SK-N-SH treated with all-trans-retinoic acid at 6 μM for 48 hours (cell line): ENCODE measurements around the gene SERPINA1.

Experiments
- ATAC-seq: fragments of 200-7000 bp; cut with Tn5 transposase; 3 replicates; pipeline ENCODE4 v1.9.1; 2020; ENCODE audit warnings: mild to moderate bottlenecking, moderate library complexity
- ARNTL ChIP-seq: fragments of 450-650 bp; formaldehyde crosslinking; IDR thresholded peaks from 2 replicates; pipeline ENCODE4 v1.5.0; 2020; ENCODE audit warnings: low read depth, mild to moderate bottlenecking, moderate library complexity, borderline replicate concordance
- CSDC2 ChIP-seq: fragments of 250-450 bp; sonication (Bioruptor Pico); IDR thresholded peaks from 2 replicates; pipeline ENCODE4 v1.5.0; 2020; ENCODE audit warnings: mild to moderate bottlenecking, moderate library complexity
- ESRRG ChIP-seq: fragments of 250-450 bp; sonication (Bioruptor Pico); IDR thresholded peaks from 2 replicates; pipeline ENCODE4 v1.6.1; 2021; ENCODE audit warnings: mild to moderate bottlenecking
- GLIS3 ChIP-seq: fragments of 250-450 bp; sonication (Bioruptor Pico); IDR thresholded peaks from 2 replicates; pipeline ENCODE4 v1.5.0; 2020; ENCODE audit warnings: mild to moderate bottlenecking, moderate library complexity
- ISL1 ChIP-seq: fragments of 250-450 bp; sonication (Bioruptor Pico); IDR thresholded peaks from 2 replicates; pipeline ENCODE4 v2.1.2; 2022; ENCODE audit warnings: mild to moderate bottlenecking, moderate library complexity
- OSR1 ChIP-seq: fragments of 250-450 bp; sonication (Bioruptor Pico); IDR thresholded peaks from 2 replicates; pipeline ENCODE4 v1.8.0; 2022; ENCODE audit warnings: moderate library complexity, mild to moderate bottlenecking, inconsistent platforms
- PPARA ChIP-seq: fragments of 250-450 bp; sonication (Bioruptor Pico); IDR thresholded peaks from 2 replicates; pipeline ENCODE4 v1.5.0; 2020; ENCODE audit warnings: mild to moderate bottlenecking, borderline replicate concordance
- SNAI2 ChIP-seq: fragments of 250-450 bp; sonication (Bioruptor Pico); IDR thresholded peaks from 2 replicates; pipeline ENCODE4 v1.5.0; 2020; ENCODE audit warnings: mild to moderate bottlenecking, moderate library complexity
- TCF4 ChIP-seq: fragments of 250-450 bp; sonication (Bioruptor Pico); IDR thresholded peaks from 2 replicates; pipeline ENCODE4 v1.8.0; 2021; ENCODE audit warnings: mild to moderate bottlenecking, moderate library complexity, borderline replicate concordance
- ZC3H10 ChIP-seq: fragments of 250-450 bp; sonication (Bioruptor Pico); IDR thresholded peaks from 2 replicates; pipeline ENCODE4 v1.5.1; 2021; ENCODE audit warnings: mild to moderate bottlenecking, moderate library complexity
- ZFP3 ChIP-seq: fragments of 250-450 bp; sonication (Bioruptor Pico); IDR thresholded peaks from 2 replicates; pipeline ENCODE4 v1.5.0; 2020; ENCODE audit warnings: mild to moderate bottlenecking, moderate library complexity
- ZNF565 ChIP-seq: fragments of 450-650 bp; formaldehyde crosslinking; conservative IDR thresholded peaks from 2 replicates; pipeline ENCODE4 v1.5.0; 2020; ENCODE audit warnings: low read depth, mild to moderate bottlenecking, moderate library complexity
- ZNF70 ChIP-seq: fragments of 450-650 bp; formaldehyde crosslinking; IDR thresholded peaks from 2 replicates; pipeline ENCODE4 v1.5.0; 2020; ENCODE audit warnings: mild to moderate bottlenecking, moderate library complexity
- ZNF8 ChIP-seq: fragments of 450-650 bp; formaldehyde crosslinking; IDR thresholded peaks from 2 replicates; pipeline ENCODE4 v1.5.0; 2020; ENCODE audit warnings: mild to moderate bottlenecking, moderate library complexity
- TF ChIP-seq, protein P1 (sequence below): fragments of 250-450 bp; sonication (Bioruptor Pico); IDR thresholded peaks from 2 replicates; pipeline ENCODE4 v1.5.1; 2020; ENCODE audit warnings: low read depth, mild to moderate bottlenecking, moderate library complexity
- TF ChIP-seq, protein P2 (sequence below): fragments of 250-450 bp; sonication (Bioruptor Pico); IDR thresholded peaks from 2 replicates; pipeline ENCODE4 v1.8.0; 2020; ENCODE audit warnings: mild to moderate bottlenecking, moderate library complexity, borderline replicate concordance
- TF ChIP-seq, protein P3 (sequence below): fragments of 250-450 bp; sonication (Bioruptor Pico); IDR thresholded peaks from 2 replicates; pipeline ENCODE4 v1.5.1; 2021; ENCODE audit warnings: mild to moderate bottlenecking, moderate library complexity
- TF ChIP-seq, protein P4 (sequence below): fragments of 250-450 bp; sonication (Bioruptor Pico); IDR thresholded peaks from 2 replicates; pipeline ENCODE4 v1.5.0; 2020; ENCODE audit warnings: mild to moderate bottlenecking, moderate library complexity

The SERPINA1 gene

DNA sequence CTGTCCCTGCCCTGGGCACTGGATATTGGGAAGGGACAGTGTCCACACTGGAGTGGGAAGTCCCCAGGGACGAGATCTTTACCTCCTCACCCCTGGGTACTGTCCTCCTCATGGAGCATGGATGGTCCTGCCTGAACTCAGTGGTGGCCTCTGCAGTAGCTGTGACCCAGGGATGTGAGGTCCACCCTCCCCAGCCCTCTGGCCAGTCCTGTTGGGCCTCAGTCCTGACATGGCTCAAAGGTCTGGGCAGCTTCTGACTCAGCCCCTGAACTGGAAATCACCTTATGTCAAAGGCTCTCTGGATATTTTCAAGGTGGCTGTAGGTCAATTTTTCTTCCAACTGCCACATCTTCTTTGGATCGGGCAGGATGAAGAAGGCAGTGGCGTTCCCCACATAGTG lies 24.4 kb downstream of the SERPINA1 start:
- ATAC-seq = no peak
- TF ChIP-seq GLIS3 (CRISPR knock-in tag) (no peak), ESRRG (CRISPR knock-in tag) (no peak), CSDC2 (CRISPR knock-in tag) (no peak), SNAI2 (no peak), ISL1 (CRISPR knock-in tag) (no peak), ZNF565 (no peak), ZNF70 (no peak), ARNTL (CRISPR knock-in tag) (no peak), OSR1 (CRISPR knock-in tag) (no peak), ZC3H10 (CRISPR knock-in tag) (no peak), PPARA (CRISPR knock-in tag) (no peak)
- TF ChIP-seq, protein P1, sequence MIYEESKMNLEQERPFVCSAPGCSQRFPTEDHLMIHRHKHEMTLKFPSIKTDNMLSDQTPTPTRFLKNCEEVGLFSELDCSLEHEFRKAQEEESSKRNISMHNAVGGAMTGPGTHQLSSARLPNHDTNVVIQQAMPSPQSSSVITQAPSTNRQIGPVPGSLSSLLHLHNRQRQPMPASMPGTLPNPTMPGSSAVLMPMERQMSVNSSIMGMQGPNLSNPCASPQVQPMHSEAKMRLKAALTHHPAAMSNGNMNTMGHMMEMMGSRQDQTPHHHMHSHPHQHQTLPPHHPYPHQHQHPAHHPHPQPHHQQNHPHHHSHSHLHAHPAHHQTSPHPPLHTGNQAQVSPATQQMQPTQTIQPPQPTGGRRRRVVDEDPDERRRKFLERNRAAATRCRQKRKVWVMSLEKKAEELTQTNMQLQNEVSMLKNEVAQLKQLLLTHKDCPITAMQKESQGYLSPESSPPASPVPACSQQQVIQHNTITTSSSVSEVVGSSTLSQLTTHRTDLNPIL (CRISPR knock-in tag) = no peak
- TF ChIP-seq, protein P2, sequence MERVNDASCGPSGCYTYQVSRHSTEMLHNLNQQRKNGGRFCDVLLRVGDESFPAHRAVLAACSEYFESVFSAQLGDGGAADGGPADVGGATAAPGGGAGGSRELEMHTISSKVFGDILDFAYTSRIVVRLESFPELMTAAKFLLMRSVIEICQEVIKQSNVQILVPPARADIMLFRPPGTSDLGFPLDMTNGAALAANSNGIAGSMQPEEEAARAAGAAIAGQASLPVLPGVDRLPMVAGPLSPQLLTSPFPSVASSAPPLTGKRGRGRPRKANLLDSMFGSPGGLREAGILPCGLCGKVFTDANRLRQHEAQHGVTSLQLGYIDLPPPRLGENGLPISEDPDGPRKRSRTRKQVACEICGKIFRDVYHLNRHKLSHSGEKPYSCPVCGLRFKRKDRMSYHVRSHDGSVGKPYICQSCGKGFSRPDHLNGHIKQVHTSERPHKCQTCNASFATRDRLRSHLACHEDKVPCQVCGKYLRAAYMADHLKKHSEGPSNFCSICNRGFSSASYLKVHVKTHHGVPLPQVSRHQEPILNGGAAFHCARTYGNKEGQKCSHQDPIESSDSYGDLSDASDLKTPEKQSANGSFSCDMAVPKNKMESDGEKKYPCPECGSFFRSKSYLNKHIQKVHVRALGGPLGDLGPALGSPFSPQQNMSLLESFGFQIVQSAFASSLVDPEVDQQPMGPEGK (CRISPR knock-in tag) = no peak
- TF ChIP-seq, protein P3, sequence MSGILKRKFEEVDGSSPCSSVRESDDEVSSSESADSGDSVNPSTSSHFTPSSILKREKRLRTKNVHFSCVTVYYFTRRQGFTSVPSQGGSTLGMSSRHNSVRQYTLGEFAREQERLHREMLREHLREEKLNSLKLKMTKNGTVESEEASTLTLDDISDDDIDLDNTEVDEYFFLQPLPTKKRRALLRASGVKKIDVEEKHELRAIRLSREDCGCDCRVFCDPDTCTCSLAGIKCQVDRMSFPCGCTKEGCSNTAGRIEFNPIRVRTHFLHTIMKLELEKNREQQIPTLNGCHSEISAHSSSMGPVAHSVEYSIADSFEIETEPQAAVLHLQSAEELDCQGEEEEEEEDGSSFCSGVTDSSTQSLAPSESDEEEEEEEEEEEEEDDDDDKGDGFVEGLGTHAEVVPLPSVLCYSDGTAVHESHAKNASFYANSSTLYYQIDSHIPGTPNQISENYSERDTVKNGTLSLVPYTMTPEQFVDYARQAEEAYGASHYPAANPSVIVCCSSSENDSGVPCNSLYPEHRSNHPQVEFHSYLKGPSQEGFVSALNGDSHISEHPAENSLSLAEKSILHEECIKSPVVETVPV (CRISPR knock-in tag) = no peak
- TF ChIP-seq, protein P4, sequence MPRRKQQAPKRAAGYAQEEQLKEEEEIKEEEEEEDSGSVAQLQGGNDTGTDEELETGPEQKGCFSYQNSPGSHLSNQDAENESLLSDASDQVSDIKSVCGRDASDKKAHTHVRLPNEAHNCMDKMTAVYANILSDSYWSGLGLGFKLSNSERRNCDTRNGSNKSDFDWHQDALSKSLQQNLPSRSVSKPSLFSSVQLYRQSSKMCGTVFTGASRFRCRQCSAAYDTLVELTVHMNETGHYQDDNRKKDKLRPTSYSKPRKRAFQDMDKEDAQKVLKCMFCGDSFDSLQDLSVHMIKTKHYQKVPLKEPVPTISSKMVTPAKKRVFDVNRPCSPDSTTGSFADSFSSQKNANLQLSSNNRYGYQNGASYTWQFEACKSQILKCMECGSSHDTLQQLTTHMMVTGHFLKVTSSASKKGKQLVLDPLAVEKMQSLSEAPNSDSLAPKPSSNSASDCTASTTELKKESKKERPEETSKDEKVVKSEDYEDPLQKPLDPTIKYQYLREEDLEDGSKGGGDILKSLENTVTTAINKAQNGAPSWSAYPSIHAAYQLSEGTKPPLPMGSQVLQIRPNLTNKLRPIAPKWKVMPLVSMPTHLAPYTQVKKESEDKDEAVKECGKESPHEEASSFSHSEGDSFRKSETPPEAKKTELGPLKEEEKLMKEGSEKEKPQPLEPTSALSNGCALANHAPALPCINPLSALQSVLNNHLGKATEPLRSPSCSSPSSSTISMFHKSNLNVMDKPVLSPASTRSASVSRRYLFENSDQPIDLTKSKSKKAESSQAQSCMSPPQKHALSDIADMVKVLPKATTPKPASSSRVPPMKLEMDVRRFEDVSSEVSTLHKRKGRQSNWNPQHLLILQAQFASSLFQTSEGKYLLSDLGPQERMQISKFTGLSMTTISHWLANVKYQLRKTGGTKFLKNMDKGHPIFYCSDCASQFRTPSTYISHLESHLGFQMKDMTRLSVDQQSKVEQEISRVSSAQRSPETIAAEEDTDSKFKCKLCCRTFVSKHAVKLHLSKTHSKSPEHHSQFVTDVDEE (CRISPR knock-in tag) = no peak

DNA sequence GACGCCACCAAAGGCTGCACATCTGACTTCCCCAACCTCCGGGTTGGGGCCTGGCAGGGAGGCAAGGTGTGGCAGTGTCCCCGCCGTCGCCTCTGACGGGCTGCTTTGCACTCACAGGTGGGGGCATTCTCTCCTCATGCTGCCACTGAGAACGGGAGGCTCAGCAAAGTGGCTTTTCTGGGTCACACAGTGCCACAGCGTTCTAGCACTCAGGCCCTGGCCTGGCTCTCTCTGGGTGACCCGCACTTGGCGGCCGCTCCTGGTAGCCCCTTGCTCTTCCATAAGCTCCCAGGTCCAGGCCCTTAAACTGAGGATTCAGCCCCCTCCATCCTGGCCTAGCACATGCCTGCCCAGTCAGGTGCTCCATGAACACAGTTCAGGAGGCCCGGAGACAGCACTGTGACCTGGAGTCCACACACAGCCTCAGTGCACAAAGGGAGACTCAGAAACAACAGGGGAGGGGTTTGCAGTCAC lies 25.2 kb downstream of the SERPINA1 start:
- TF ChIP-seq, protein P2 (CRISPR knock-in tag) = no peak
- TF ChIP-seq ZNF70 = no peak
- ATAC-seq = no peak

DNA sequence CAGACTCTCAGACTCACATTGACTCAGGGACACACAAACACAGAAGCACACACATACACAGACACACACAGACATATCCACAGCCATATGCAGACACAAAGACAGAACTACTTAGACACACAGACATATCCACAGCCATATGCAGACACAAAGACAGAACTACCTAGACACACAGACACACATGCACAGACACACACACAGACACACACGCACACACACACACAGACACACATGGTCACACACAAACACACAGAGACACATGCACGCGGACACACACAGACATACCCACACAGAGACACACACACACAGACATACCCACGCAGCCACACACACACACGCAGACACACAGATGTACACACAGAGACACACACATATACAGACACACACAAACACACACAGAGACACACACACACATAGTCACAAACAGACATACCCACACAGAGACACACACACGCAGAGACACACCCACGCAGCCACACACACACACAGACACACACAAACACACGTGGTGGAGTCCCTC lies 25.7 kb downstream of the SERPINA1 start:
- TF ChIP-seq CSDC2 (CRISPR knock-in tag) (no peak), ISL1 (CRISPR knock-in tag) (no peak), ZNF70 (no peak), ZNF565 (no peak), ZFP3 (CRISPR knock-in tag) (no peak), ESRRG (CRISPR knock-in tag) (no peak), PPARA (CRISPR knock-in tag) (no peak), ZNF8 (CRISPR knock-in tag) (no peak), ARNTL (CRISPR knock-in tag) (no peak), TCF4 (CRISPR knock-in tag) (no peak)
- TF ChIP-seq, protein P4 (CRISPR knock-in tag) = no peak
- TF ChIP-seq, protein P3 (CRISPR knock-in tag) = no peak
- TF ChIP-seq, protein P1 (CRISPR knock-in tag) = no peak
- ATAC-seq = no peak
